AG08396 (cell line): ENCODE data around the gene KLHL22.
A peak's percentile ranks its signal among the peaks of the same experiment; 100 is the strongest.
"Not testable (repeated sequence)": the region's sequence is repeated elsewhere in the genome, so short reads cannot be mapped to it uniquely, and the experiment has no call there.

ENCODE experiments used
- DNase-seq: peaks from one replicate; pipeline ENCODE4 v3.0.0; 2012; ENCODE audit warnings: low spot score, mixed read lengths

Gene KLHL22

GRCh38 chr22:20420157-20420842, 75.3 kb downstream of the KLHL22 start:
- no peak for DNase-seq

DNA sequence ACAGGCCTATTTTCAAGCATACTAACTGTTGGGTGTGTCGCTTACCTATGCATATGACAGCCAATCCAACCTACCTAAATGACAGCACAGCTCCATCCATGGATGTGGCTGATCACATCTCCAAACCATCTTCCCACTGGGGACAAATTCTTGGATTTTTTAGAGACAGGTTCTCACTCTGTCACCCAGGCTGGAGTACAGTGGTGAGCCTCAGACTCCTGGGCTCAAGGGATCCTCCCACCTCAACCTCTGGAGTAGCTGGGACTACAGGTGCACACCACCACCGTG, 76.0 kb downstream of the KLHL22 start:
- DNase-seq: no peak

DNA sequence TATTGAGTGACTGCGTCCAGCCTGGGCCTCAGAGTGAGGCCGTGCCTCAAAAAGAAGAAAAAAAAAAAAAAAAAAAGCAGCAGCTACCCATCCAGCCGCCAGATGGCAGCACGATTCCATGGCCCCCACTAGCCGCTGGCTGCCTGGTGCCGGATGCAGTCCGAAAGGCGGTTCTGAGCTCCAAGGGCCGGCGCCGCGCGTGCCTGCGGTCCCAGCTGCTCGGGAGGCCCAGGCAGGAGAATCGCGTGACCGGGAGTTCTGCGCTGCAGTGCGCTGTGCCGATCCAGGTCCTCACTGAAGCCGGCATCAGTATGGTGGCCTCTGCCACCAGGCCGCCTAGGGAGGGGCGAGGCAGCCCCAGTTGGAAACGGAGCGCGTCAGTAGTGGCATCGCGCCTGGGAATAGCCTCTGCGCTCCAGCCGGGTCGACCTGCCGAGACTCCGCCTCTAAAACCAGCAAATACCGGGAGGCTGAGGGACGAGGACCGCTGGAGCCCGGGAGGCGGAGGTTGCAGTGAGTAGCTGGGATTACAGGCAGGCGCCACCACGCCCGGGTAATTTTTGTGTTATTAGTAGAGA, 77.3 kb downstream of the KLHL22 start:
- DNase-seq: peak; percentile 90

- DNase-seq: not testable (repeated sequence)
These were observed 79.9 kb downstream of the KLHL22 start for GRCh38 chr22:20415699-20416098.

GRCh38 chr22:20415241-20415640, 80.4 kb downstream of the KLHL22 start:
- not testable (repeated sequence) for DNase-seq

DNA sequence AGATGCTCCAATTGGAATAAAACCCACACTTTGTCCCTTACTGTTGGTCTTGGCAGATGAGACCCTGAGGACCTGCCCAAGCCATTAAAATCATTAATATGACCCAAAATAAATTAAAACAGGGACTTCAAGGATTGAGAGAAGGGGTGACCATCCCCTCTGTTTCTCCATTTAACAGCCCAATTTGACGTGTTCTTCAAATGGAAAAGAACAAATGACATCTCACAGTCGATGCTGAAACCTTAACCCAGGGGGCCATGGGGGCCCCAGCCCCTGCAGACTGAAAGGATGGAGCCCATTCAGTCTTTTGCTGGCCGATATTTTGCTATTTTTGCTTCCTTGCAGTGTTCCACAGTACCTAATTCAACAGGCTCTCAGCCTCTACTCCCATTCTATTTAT, 81.1 kb downstream of the KLHL22 start:
- DNase-seq: no peak

- no peak for DNase-seq
These were observed 81.5 kb downstream of the KLHL22 start for GRCh38 chr22:20414059-20414440.

GRCh38 chr22:20413217-20414058, 82.2 kb downstream of the KLHL22 start:
- no peak for DNase-seq

GRCh38 chr22:20412474-20413216, 83.0 kb downstream of the KLHL22 start:
- no peak for DNase-seq

DNA sequence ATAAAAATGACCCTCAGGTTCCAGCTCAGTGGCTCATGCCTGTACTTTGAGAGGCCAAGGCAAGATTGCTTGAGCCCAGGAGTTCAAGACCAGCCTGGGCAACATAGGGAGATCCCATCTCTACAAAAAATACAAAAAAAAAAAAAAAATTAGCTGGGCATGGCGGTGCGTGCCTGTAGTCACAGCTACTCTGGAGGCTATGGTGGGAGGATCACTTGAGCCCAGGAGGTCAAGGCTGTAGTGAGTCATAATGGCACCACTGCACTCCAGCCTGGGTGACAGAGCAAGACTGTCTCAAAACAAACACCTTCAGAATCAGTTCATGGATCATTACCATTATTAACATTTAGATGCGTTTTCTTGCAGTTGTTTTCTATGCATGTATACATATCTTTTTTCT, 86.2 kb downstream of the KLHL22 start:
- DNase-seq: not testable (repeated sequence)

- no peak for DNase-seq
These were observed 86.7 kb downstream of the KLHL22 start for GRCh38 chr22:20408891-20409290.

DNA sequence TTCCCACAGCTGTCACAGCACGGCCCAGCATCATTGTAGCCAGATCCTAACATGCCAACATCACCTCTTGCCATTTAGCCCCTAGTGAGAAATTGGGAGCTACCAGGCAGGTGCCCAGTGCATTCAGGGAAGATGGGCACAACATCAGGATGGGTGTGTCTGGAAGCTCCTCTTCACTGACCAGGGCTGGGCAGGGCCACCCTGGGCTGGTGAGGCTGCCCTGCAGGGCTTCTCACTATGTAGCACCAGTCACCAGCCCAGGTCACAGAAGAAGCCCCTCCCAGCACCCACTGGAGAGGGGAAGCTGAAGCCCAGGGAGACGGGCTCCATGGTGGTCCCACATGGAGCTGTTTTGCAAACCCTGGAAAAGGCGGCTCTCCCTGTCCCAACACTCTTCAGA, 87.8 kb downstream of the KLHL22 start:
- peak; percentile 7 for DNase-seq

GRCh38 chr22:20406686-20407408, 88.7 kb downstream of the KLHL22 start:
- DNase-seq: peak; percentile 3

- DNase-seq: no peak
These were observed 89.5 kb downstream of the KLHL22 start for GRCh38 chr22:20405931-20406685.

- DNase-seq: peak; percentile 3
These were observed 90.2 kb downstream of the KLHL22 start for GRCh38 chr22:20405291-20405930.

GRCh38 chr22:20404881-20405280, 90.7 kb downstream of the KLHL22 start:
- DNase-seq: no peak

DNA sequence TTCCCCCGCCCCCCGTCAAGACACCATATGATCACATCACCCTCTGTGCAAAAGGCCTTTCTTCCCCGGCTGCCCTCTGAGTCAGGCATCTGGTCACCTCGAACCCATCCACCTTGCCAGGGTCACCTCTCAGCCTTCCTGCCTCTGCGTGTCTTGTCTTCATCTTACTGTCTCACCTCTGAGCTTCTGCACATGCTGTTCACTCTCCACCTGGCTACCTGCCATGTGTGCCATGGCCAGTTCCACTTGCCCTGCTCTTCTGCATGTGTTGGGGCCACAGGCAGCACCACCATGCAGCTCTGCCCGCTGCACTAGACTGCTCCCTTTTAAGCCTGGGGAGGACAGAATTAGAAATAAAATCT, 91.8 kb downstream of the KLHL22 start:
- peak; percentile 4 for DNase-seq

- DNase-seq: peak; percentile 3
These were observed 92.4 kb downstream of the KLHL22 start for GRCh38 chr22:20402960-20403778.

DNA sequence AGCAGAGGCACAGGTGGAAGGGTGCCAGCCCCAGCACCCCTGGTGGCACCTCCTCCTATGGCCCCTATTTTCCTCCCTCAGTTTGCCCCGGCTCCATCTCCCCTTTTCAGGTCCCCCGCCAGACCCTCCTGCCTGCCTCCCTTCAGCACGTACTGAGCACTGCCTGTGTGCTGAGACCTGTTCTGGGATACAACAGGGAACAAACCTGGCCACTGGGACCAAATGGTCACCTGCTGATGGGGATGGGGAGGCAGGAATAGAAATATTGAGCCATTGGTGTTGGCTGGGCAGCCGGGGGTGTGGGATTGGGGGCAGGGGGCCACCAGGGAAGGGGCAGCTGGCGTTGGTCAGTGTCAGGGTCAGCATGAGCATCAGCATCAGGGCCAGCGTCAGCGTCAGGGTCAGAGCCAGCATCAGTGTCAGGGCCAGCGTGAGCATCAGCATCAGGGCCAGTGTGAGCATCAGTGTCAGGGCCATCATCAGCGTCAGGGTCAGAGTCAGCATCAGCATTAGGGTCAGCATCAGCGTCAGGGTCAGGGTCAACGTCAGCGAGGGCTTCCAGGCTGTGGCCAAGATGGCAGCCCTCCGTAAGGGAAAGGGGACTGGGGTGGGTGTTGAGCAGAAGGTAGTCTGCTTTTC, 94.1 kb downstream of the KLHL22 start:
- DNase-seq: peak; percentile 8
